CD8-positive, alpha-beta memory T cell (primary cell): Measurements from ENCODE around the gene SYT6. TPM values are rescaled to one million over a fixed set of nuclear protein-coding genes. Genes with fewer than 3 reads are reported as not detected.

Source experiments
- CTCF ChIA-PET: fragments of 350-600 bp; sonication (Branson Sonifier 250); formaldehyde crosslinking; loops from one replicate; lab custom pipeline; 2021; ENCODE audit warnings: antibody characterized with exemption; lab: Charles Lee
- POLR2A ChIA-PET: fragments of 350-600 bp; sonication (Branson Sonifier 250); formaldehyde crosslinking; loops from one replicate; lab custom pipeline; 2021; ENCODE audit warnings: antibody characterized with exemption; lab: Charles Lee
- DNase-seq, 5 donors: peaks; one replicate each; pipeline versions ENCODE4 v3.0.0 to v3.0.0-alpha.2; 2020 to 2022; ENCODE audit warnings: mixed read lengths in 1 of 5
- H3K27ac ChIP-seq: one replicate; pipeline ENCODE4 v1.7.0; 2013; ENCODE audit warnings: low read depth, mild to moderate bottlenecking, low read length, moderate library complexity
- H3K27me3 ChIP-seq: 2 replicates; pipeline ENCODE4 v1.7.0; 2013; ENCODE audit warnings: low read length, mild to moderate bottlenecking; ENCODE audit not compliant: insufficient read depth, poor library complexity, severe bottlenecking
- H3K36me3 ChIP-seq: 2 replicates; pipeline ENCODE4 v1.7.0; 2013; ENCODE audit warnings: mild to moderate bottlenecking, low read length, moderate library complexity; ENCODE audit not compliant: insufficient read depth
- H3K4me1 ChIP-seq: 2 replicates; pipeline ENCODE4 v1.7.0; 2013; ENCODE audit warnings: mild to moderate bottlenecking, low read length, moderate library complexity; ENCODE audit not compliant: insufficient read depth
- H3K4me3 ChIP-seq: 2 replicates; pipeline ENCODE4 v1.7.0; 2013; ENCODE audit warnings: mild to moderate bottlenecking, low read length
- H3K9me3 ChIP-seq: 2 replicates; pipeline ENCODE4 v1.7.0; 2013; ENCODE audit warnings: mild to moderate bottlenecking, low read length
- H3K27ac Mint-ChIP-seq, 8 donors: one replicate each; pipeline ENCODE4 v1.8.0; 2020 to 2021; ENCODE audit warnings: mixed read lengths in 8 of 8, mild to moderate bottlenecking in 6 of 8, inconsistent platforms in 3 of 8, moderate library complexity in 3 of 8
- H3K27me3 Mint-ChIP-seq, 2 donors: one replicate each; pipeline ENCODE4 v1.8.0; 2020 to 2021; ENCODE audit warnings: mixed read lengths in 2 of 2, mild to moderate bottlenecking in 1 of 2, moderate library complexity in 1 of 2
- H3K36me3 Mint-ChIP-seq, 3 donors: one replicate each; pipeline ENCODE4 v1.8.0; 2020 to 2021; ENCODE audit warnings: mixed read lengths in 3 of 3, inconsistent platforms in 1 of 3, mild to moderate bottlenecking in 1 of 3
- H3K4me1 Mint-ChIP-seq, 3 donors: one replicate each; pipeline ENCODE4 v1.8.0; 2020 to 2021; ENCODE audit warnings: mixed read lengths in 3 of 3, inconsistent platforms in 1 of 3, mild to moderate bottlenecking in 1 of 3
- H3K4me3 Mint-ChIP-seq, 7 donors: one replicate each; pipeline ENCODE4 v1.8.0; 2020 to 2021; ENCODE audit warnings: mixed read lengths in 7 of 7, mild to moderate bottlenecking in 6 of 7, moderate library complexity in 4 of 7, inconsistent platforms in 2 of 7
- H3K9me3 Mint-ChIP-seq, 5 donors: one replicate each; pipeline ENCODE4 v1.8.0; 2020 to 2022; ENCODE audit warnings: mixed read lengths in 5 of 5, mild to moderate bottlenecking in 3 of 5, moderate library complexity in 2 of 5, inconsistent platforms in 1 of 5
- polyA plus RNA-seq: library from polyadenylated mRNA; unstranded; fragments of 300-500 nt; fragmentation: Illumina TruSeq; gene quantifications from one replicate; pipeline ENCODE4 v1.2.3, GENCODE V29; 2021
- total RNA-seq, 2 experiments: library from RNA; stranded (reverse); gene quantifications; one replicate each; pipeline ENCODE4 v1.2.3, GENCODE V29; 2021

The SYT6 gene, protein sequence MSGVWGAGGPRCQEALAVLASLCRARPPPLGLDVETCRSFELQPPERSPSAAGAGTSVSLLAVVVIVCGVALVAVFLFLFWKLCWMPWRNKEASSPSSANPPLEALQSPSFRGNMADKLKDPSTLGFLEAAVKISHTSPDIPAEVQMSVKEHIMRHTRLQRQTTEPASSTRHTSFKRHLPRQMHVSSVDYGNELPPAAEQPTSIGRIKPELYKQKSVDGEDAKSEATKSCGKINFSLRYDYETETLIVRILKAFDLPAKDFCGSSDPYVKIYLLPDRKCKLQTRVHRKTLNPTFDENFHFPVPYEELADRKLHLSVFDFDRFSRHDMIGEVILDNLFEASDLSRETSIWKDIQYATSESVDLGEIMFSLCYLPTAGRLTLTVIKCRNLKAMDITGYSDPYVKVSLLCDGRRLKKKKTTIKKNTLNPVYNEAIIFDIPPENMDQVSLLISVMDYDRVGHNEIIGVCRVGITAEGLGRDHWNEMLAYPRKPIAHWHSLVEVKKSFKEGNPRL
- total RNA-seq (not detected), polyA plus RNA-seq (not detected)

- Histone ChIP-seq H3K9me3 (no peaks in the 10 kb centered on the region), H3K4me3 (peak within 1 kb of the TSS; percentile 26), H3K4me1 (peaks cover 19% of the 10 kb centered on the region), H3K27me3 (peaks cover 49% of the 10 kb centered on the region), H3K27ac (no peak within 1 kb of the TSS), H3K36me3 (no peaks in the 10 kb centered on the region)
- H3K27me3 Mint-ChIP-seq = peaks cover 57 to 75% of the 10 kb centered on the region in 2 donors
- peak within 1 kb of the TSS in 1 of 8 donors; percentile 34 for H3K27ac Mint-ChIP-seq
- H3K36me3 Mint-ChIP-seq = peaks cover 0 to 6% (median 0%) of the 10 kb centered on the region in 3 donors
- peaks cover 0 to 6% (median 0%) of the 10 kb centered on the region in 5 donors for H3K9me3 Mint-ChIP-seq
- no peak for DNase-seq
- H3K4me3 Mint-ChIP-seq = peak within 1 kb of the TSS; percentile 6 to 87 (median 75)
- peaks cover 9 to 19% (median 11%) of the 10 kb centered on the region in 3 donors for H3K4me1 Mint-ChIP-seq
- ChIA-PET CTCF (no interaction called here), POLR2A (no interaction called here)
Measured at GRCh38 chr1:114153261-114154145, at the start of gene SYT6. SYT6 (minus strand) TSS chr1:114153869; CDS start chr1:114153772, 97 bp downstream.

- DNase-seq = no peak
- POLR2A ChIA-PET = no interaction called here
Measured at GRCh38 chr1:114201486-114201885, 47.8 kb upstream of the SYT6 start.

GRCh38 chr1:114199017-114199594, 45.4 kb upstream of the SYT6 start:
- Histone ChIP-seq H3K4me3 (no peak overlapping the region), H3K4me1 (no peaks in the 10 kb centered on the region), H3K36me3 (no peaks in the 10 kb centered on the region), H3K27ac (no peak overlapping the region), H3K9me3 (no peaks in the 10 kb centered on the region), H3K27me3 (peaks cover 4% of the 10 kb centered on the region)
- ChIA-PET CTCF (no interaction called here), POLR2A (no interaction called here)
- Mint-ChIP-seq H3K4me3 (no peak overlapping the region), H3K27ac (no peak overlapping the region), H3K36me3 (peaks cover 0 to 25% (median 1%) of the 10 kb centered on the region in 3 donors), H3K9me3 (peaks cover 0 to 4% (median 0%) of the 10 kb centered on the region in 5 donors), H3K4me1 (peaks cover 0 to 2% (median 0%) of the 10 kb centered on the region in 3 donors), H3K27me3 (peaks cover 32 to 85% of the 10 kb centered on the region in 2 donors)
- no peak for DNase-seq

More at GRCh38 chr1:114201486-114201885, 47.8 kb upstream of the SYT6 start:
- peaks cover 4% of the 10 kb centered on the region for H3K27me3 ChIP-seq
- no peaks in the 10 kb centered on the region for H3K4me1 ChIP-seq
- no peak overlapping the region for H3K4me3 ChIP-seq
- H3K9me3 ChIP-seq = no peaks in the 10 kb centered on the region
- Mint-ChIP-seq H3K27me3 (peaks cover 21 to 80% of the 10 kb centered on the region in 2 donors), H3K4me3 (no peak overlapping the region), H3K4me1 (peaks cover 9% of the 10 kb centered on the region in 3 donors), H3K27ac (no peak overlapping the region), H3K36me3 (peaks cover 0 to 6% (median 1%) of the 10 kb centered on the region in 3 donors), H3K9me3 (no peaks in the 10 kb centered on the region)
- no peaks in the 10 kb centered on the region for H3K36me3 ChIP-seq
- H3K27ac ChIP-seq = no peak overlapping the region
- CTCF ChIA-PET = no interaction called here

GRCh38 chr1:114196992-114197907, 43.6 kb upstream of the SYT6 start:
- peaks cover 0 to 2% (median 0%) of the 10 kb centered on the region in 3 donors for H3K4me1 Mint-ChIP-seq
- H3K4me3 ChIP-seq = no peak overlapping the region
- no peak overlapping the region for H3K27ac ChIP-seq
- no peaks in the 10 kb centered on the region for H3K4me1 ChIP-seq
- H3K9me3 ChIP-seq = no peaks in the 10 kb centered on the region
- peaks cover 4% of the 10 kb centered on the region for H3K27me3 ChIP-seq
- CTCF ChIA-PET = no interaction called here
- H3K27ac Mint-ChIP-seq = no peak overlapping the region
- peaks cover 0 to 25% (median 1%) of the 10 kb centered on the region in 3 donors for H3K36me3 Mint-ChIP-seq
- H3K27me3 Mint-ChIP-seq = peaks cover 30 to 84% of the 10 kb centered on the region in 2 donors
- POLR2A ChIA-PET = no interaction called here
- no peak overlapping the region for H3K4me3 Mint-ChIP-seq
- no peaks in the 10 kb centered on the region for H3K36me3 ChIP-seq
- peaks cover 0 to 4% (median 0%) of the 10 kb centered on the region in 5 donors for H3K9me3 Mint-ChIP-seq
- DNase-seq = no peak

DNA sequence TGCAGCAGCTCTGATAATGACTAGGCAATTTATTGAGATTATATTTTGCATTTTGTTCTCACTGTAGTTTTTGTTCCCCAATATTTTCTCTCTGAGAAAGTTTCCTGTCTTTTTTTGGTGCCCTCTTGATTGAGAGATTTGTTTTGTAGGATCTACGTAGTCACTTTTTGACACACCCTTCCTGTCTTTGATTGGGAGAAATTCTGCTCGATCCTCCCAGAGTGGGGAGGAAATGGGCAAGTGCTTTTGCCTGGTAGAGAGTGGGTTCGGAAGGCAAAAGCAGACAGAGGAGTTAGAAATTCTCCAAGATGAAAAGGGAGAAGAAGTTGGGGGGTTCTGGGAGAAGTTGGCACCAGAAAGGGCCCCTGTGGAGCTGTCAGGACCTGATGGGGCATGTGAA, 42.1 kb upstream of the SYT6 start:
- Mint-ChIP-seq H3K9me3 (peaks cover 0 to 4% (median 2%) of the 10 kb centered on the region in 5 donors), H3K36me3 (peaks cover 0 to 25% (median 1%) of the 10 kb centered on the region in 3 donors), H3K4me1 (peaks cover 0 to 2% (median 0%) of the 10 kb centered on the region in 3 donors), H3K27ac (no peak overlapping the region), H3K27me3 (peaks cover 30 to 78% of the 10 kb centered on the region in 2 donors), H3K4me3 (peak overlapping the region in 1 of 7 donors; percentile 20)
- Histone ChIP-seq H3K9me3 (no peaks in the 10 kb centered on the region), H3K4me3 (no peak overlapping the region), H3K27ac (no peak overlapping the region), H3K4me1 (no peaks in the 10 kb centered on the region), H3K27me3 (peaks cover 4% of the 10 kb centered on the region), H3K36me3 (no peaks in the 10 kb centered on the region)
- DNase-seq = no peak
- CTCF ChIA-PET = no interaction called here
- POLR2A ChIA-PET = no interaction called here

- H3K4me3 ChIP-seq = no peak overlapping the region
- H3K36me3 Mint-ChIP-seq = peaks cover 0 to 22% (median 0%) of the 10 kb centered on the region in 3 donors
- CTCF ChIA-PET = no interaction called here
- H3K27me3 ChIP-seq = no peaks in the 10 kb centered on the region
- no peak overlapping the region for H3K4me3 Mint-ChIP-seq
- peaks cover 28 to 62% of the 10 kb centered on the region in 2 donors for H3K27me3 Mint-ChIP-seq
- POLR2A ChIA-PET = no interaction called here
- H3K36me3 ChIP-seq = no peaks in the 10 kb centered on the region
- H3K4me1 Mint-ChIP-seq = peaks cover 0 to 2% (median 0%) of the 10 kb centered on the region in 3 donors
- no peak overlapping the region for H3K27ac ChIP-seq
- no peak for DNase-seq
- peaks cover 0 to 9% (median 2%) of the 10 kb centered on the region in 5 donors for H3K9me3 Mint-ChIP-seq
- H3K27ac Mint-ChIP-seq = no peak overlapping the region
- no peaks in the 10 kb centered on the region for H3K4me1 ChIP-seq
- no peaks in the 10 kb centered on the region for H3K9me3 ChIP-seq
Measured at GRCh38 chr1:114192328-114192727, 38.7 kb upstream of the SYT6 start.

- Histone ChIP-seq H3K9me3 (no peaks in the 10 kb centered on the region), H3K36me3 (no peaks in the 10 kb centered on the region), H3K27me3 (no peaks in the 10 kb centered on the region), H3K4me3 (no peak overlapping the region), H3K27ac (no peak overlapping the region), H3K4me1 (no peaks in the 10 kb centered on the region)
- Mint-ChIP-seq H3K4me1 (no peaks in the 10 kb centered on the region), H3K27ac (no peak overlapping the region), H3K4me3 (no peak overlapping the region), H3K27me3 (peaks cover 10 to 37% of the 10 kb centered on the region in 2 donors), H3K36me3 (peaks cover 0 to 6% (median 0%) of the 10 kb centered on the region in 3 donors), H3K9me3 (peaks cover 0 to 5% (median 2%) of the 10 kb centered on the region in 5 donors)
- ChIA-PET POLR2A (no interaction called here), CTCF (no interaction called here)
- DNase-seq = no peak
Measured at GRCh38 chr1:114189398-114189797, 35.7 kb upstream of the SYT6 start.
